ENCODE results near the gene CRYBB1. TPM values are rescaled to one million over a fixed set of nuclear protein-coding genes. Genes with fewer than 3 reads are reported as not detected.

CRYBB1 gene
- total RNA-seq, 1 experiment from 2014 or later: not detected

GRCh38 chr22:26602127-26602526 is 15.7 kb downstream of the CRYBB1 start:
- no TSS peak for BruUV-seq (replicated peaks)
- peaks cover 15% of the 10 kb centered on the region for H3K4me1 Mint-ChIP-seq (ENCODE audit: low read depth, unreplicated experiment)
- no peak overlapping the region for H3K4me3 Mint-ChIP-seq (ENCODE audit: low read depth, unreplicated experiment)
- CTCF ChIA-PET: no interaction called here
- peaks cover 65% of the 10 kb centered on the region for H3K27me3 Mint-ChIP-seq (ENCODE audit: unreplicated experiment)
- H3K9me3 Mint-ChIP-seq (ENCODE audit: low read depth, unreplicated experiment): no peaks in the 10 kb centered on the region
- intact Hi-C loops (cut with micrococcal nuclease; ENCODE audit: unreplicated experiment): no loop called here
- DNase-seq: no peak
- TF ChIP-seq CTCF (IDR thresholded peaks at IDR 0.05; ENCODE audit: unreplicated experiment): no peak
- no peak overlapping the region for H3K27ac Mint-ChIP-seq (ENCODE audit: unreplicated experiment)
- peaks cover 3% of the 10 kb centered on the region for H3K36me3 Mint-ChIP-seq (ENCODE audit: insufficient read depth, unreplicated experiment)

GRCh38 chr22:26601726-26602125 is 16.1 kb downstream of the CRYBB1 start:
- BruUV-seq (replicated peaks): no TSS peak
- H3K27ac Mint-ChIP-seq (ENCODE audit: unreplicated experiment): no peak overlapping the region
- CTCF ChIA-PET: interaction anchor here (0.6 kb wide), 1 partner anchor 1655 kb away, joined by 3 read pairs; no protein-coding TSS in a partner anchor
- TF ChIP-seq CTCF (IDR thresholded peaks at IDR 0.05; ENCODE audit: unreplicated experiment): no peak
- no peak overlapping the region for H3K4me3 Mint-ChIP-seq (ENCODE audit: low read depth, unreplicated experiment)
- peaks cover 3% of the 10 kb centered on the region for H3K36me3 Mint-ChIP-seq (ENCODE audit: insufficient read depth, unreplicated experiment)
- DNase-seq: no peak
- no peaks in the 10 kb centered on the region for H3K9me3 Mint-ChIP-seq (ENCODE audit: low read depth, unreplicated experiment)
- intact Hi-C loops (cut with micrococcal nuclease; ENCODE audit: unreplicated experiment): no loop called here
- H3K4me1 Mint-ChIP-seq (ENCODE audit: low read depth, unreplicated experiment): peaks cover 19% of the 10 kb centered on the region
- H3K27me3 Mint-ChIP-seq (ENCODE audit: unreplicated experiment): peaks cover 69% of the 10 kb centered on the region

- no peak for DNase-seq
- intact Hi-C loops (cut with micrococcal nuclease; ENCODE audit: unreplicated experiment): no loop called here
- peaks cover 20% of the 10 kb centered on the region for H3K4me1 Mint-ChIP-seq (ENCODE audit: low read depth, unreplicated experiment)
- peaks cover 3% of the 10 kb centered on the region for H3K36me3 Mint-ChIP-seq (ENCODE audit: insufficient read depth, unreplicated experiment)
- BruUV-seq (replicated peaks): no TSS peak
- no peaks in the 10 kb centered on the region for H3K9me3 Mint-ChIP-seq (ENCODE audit: low read depth, unreplicated experiment)
- H3K27me3 Mint-ChIP-seq (ENCODE audit: unreplicated experiment): peaks cover 70% of the 10 kb centered on the region
- no peak for TF ChIP-seq CTCF (IDR thresholded peaks at IDR 0.05; ENCODE audit: unreplicated experiment)
- no peak overlapping the region for H3K27ac Mint-ChIP-seq (ENCODE audit: unreplicated experiment)
- CTCF ChIA-PET: no interaction called here
- no peak overlapping the region for H3K4me3 Mint-ChIP-seq (ENCODE audit: low read depth, unreplicated experiment)
Measured at GRCh38 chr22:26599505-26599904, 18.3 kb downstream of the CRYBB1 start.

- no peak for TF ChIP-seq CTCF (IDR thresholded peaks at IDR 0.05; ENCODE audit: unreplicated experiment)
- Mint-ChIP-seq H3K9me3 (ENCODE audit: low read depth, unreplicated experiment) (no peaks in the 10 kb centered on the region), H3K4me3 (ENCODE audit: low read depth, unreplicated experiment) (no peak overlapping the region), H3K27ac (ENCODE audit: unreplicated experiment) (no peak overlapping the region), H3K4me1 (ENCODE audit: low read depth, unreplicated experiment) (peaks cover 20% of the 10 kb centered on the region), H3K27me3 (ENCODE audit: unreplicated experiment) (peaks cover 61% of the 10 kb centered on the region), H3K36me3 (ENCODE audit: insufficient read depth, unreplicated experiment) (peaks cover 3% of the 10 kb centered on the region)
- CTCF ChIA-PET: no interaction called here
- BruUV-seq (replicated peaks): no TSS peak
- DNase-seq: peak; percentile 4
- intact Hi-C loops (cut with micrococcal nuclease; ENCODE audit: unreplicated experiment): no loop called here
Measured at GRCh38 chr22:26597480-26597879, 20.3 kb downstream of the CRYBB1 start.
